ENCODE results near the gene PKN1. TPM values are rescaled to one million over a fixed set of nuclear protein-coding genes. Genes with fewer than 3 reads are reported as not detected.

PKN1 gene
- total and polyA plus RNA-seq, 8 donors, result 50.5 to 91.5 (median 64.2) TPM

GRCh38 chr19:14410091-14411051, 22.7 kb upstream of the PKN1 start:
- 92 to 93% methylated on average over 44 of the region's 44 CpGs for WGBS, 2 donors
- Histone ChIP-seq H3K27me3 (no peaks in the 10 kb centered on the region), H3K27ac (no peak overlapping the region), H3K4me3 (no peak overlapping the region), H3K4me1 (no peaks in the 10 kb centered on the region), H3K9me3 (no peaks in the 10 kb centered on the region), H3K36me3 (peaks cover 12 to 51% (median 37%) of the 10 kb centered on the region in 3 donors)
- TF ChIP-seq CTCF (IDR thresholded peaks at IDR 0.05), result no peak
- peak in 1 of 6 donors; percentile 74 for DNase-seq
- no peak for FAIRE-seq
- intact Hi-C loops (cut with DNase I), result no loop called here
- ATAC-seq, result no peak

- no peaks in the 10 kb centered on the region for H3K4me1 ChIP-seq
- H3K4me3 ChIP-seq, result no peak overlapping the region
- ATAC-seq (no peak), FAIRE-seq (no peak), DNase-seq (no peak)
- intact Hi-C loops (cut with DNase I), result no loop called here
- no peak for TF ChIP-seq CTCF (IDR thresholded peaks at IDR 0.05)
- H3K27me3 ChIP-seq, result no peaks in the 10 kb centered on the region
- peaks cover 12 to 51% (median 37%) of the 10 kb centered on the region in 3 donors for H3K36me3 ChIP-seq
- no peak overlapping the region for H3K27ac ChIP-seq
- WGBS, 2 donors, result 91 to 95% methylated on average over 19 of the region's 19 CpGs
- no peaks in the 10 kb centered on the region for H3K9me3 ChIP-seq
Measured at GRCh38 chr19:14411161-14411937, 21.8 kb upstream of the PKN1 start.

- ATAC-seq (no peak), FAIRE-seq (no peak), DNase-seq (no peak)
- Histone ChIP-seq H3K9me3 (no peaks in the 10 kb centered on the region), H3K4me1 (peaks cover 0 to 4% (median 0%) of the 10 kb centered on the region in 3 donors), H3K36me3 (peaks cover 12 to 51% (median 37%) of the 10 kb centered on the region in 3 donors), H3K27me3 (no peaks in the 10 kb centered on the region), H3K4me3 (no peak overlapping the region), H3K27ac (no peak overlapping the region)
- intact Hi-C loops (cut with DNase I), result no loop called here
- no peak for TF ChIP-seq CTCF (IDR thresholded peaks at IDR 0.05)
- WGBS, 2 donors, result 91 to 95% methylated on average over 8 of the region's 8 CpGs
Measured at GRCh38 chr19:14411938-14412245, 21.2 kb upstream of the PKN1 start.

- WGBS, 2 donors, result 88 to 89% methylated on average over 25 of the region's 25 CpGs
- no peak for FAIRE-seq
Measured at GRCh38 chr19:14412324-14412995, 20.6 kb upstream of the PKN1 start.

More at GRCh38 chr19:14412324-14412995, 20.6 kb upstream of the PKN1 start:
- ATAC-seq, result no peak
- Histone ChIP-seq H3K4me1 (peaks cover 0 to 9% (median 0%) of the 10 kb centered on the region in 3 donors), H3K27ac (no peak overlapping the region), H3K9me3 (no peaks in the 10 kb centered on the region), H3K36me3 (peaks cover 9 to 51% (median 37%) of the 10 kb centered on the region in 3 donors), H3K27me3 (no peaks in the 10 kb centered on the region), H3K4me3 (no peak overlapping the region)
- peak in 1 of 6 donors; percentile 74 for DNase-seq
- intact Hi-C loops (cut with DNase I), result no loop called here
- no peak for TF ChIP-seq CTCF (IDR thresholded peaks at IDR 0.05)

All from pancreas (tissue), 10 donors.